Ishikawa (cell line): Measurements from ENCODE around the gene SLC6A20.

Experiments used
- CEBPB ChIP-seq: IDR thresholded peaks from 2 replicates; pipeline ENCODE4 v1.6.1; 2012
- EGR1 ChIP-seq: IDR thresholded peaks from 2 replicates; pipeline ENCODE4 v1.6.1; 2012
- EP300 ChIP-seq: IDR thresholded peaks from 2 replicates; pipeline ENCODE4 v1.6.1; 2012; ENCODE audit warnings: borderline replicate concordance
- NFIC ChIP-seq: IDR thresholded peaks from 2 replicates; pipeline ENCODE4 v1.6.1; 2012
- TCF12 ChIP-seq: IDR thresholded peaks from 2 replicates; pipeline ENCODE4 v1.6.1; 2012; ENCODE audit warnings: low read depth
- USF1 ChIP-seq: IDR thresholded peaks from 2 replicates; pipeline ENCODE4 v1.6.1; 2012
- YY1 ChIP-seq: IDR thresholded peaks from 2 replicates; pipeline ENCODE4 v1.6.1; 2012; ENCODE audit warnings: low read depth

- TF ChIP-seq EP300 (no peak), TCF12 (no peak), YY1 (no peak), NFIC (no peak), USF1 (no peak), CEBPB (no peak), EGR1 (no peak)
These were observed 3.2 kb upstream of the SLC6A20 start for GRCh38 chr3:45799586-45799985.
